Activated CD4-positive, alpha-beta memory T cell treated with anti-CD3 and anti-CD28 coated beads, Interleukin-2, amount 10 ng/mL, durations not matched to agents 7 days and 5 days (primary cell): ENCODE data around the gene PTOV1. TPM values are rescaled to one million over a fixed set of nuclear protein-coding genes. Genes with fewer than 3 reads are reported as not detected.

Experiments
- CTCF ChIA-PET: fragments of 350-600 bp; sonication (Branson Sonifier 250); formaldehyde crosslinking; loops from one replicate; lab custom pipeline; 2021; ENCODE audit warnings: antibody characterized with exemption, inconsistent platforms; lab: Charles Lee
- POLR2A ChIA-PET: fragments of 350-600 bp; sonication (Branson Sonifier 250); formaldehyde crosslinking; loops from one replicate; lab custom pipeline; 2021; ENCODE audit warnings: antibody characterized with exemption; lab: Charles Lee
- DNase-seq: peaks from one replicate; pipeline ENCODE4 v3.0.0-alpha.2; 2020
- H3K27ac Mint-ChIP-seq: one replicate; pipeline ENCODE4 v1.8.0; 2021; ENCODE audit warnings: mild to moderate bottlenecking, mixed read lengths
- H3K27me3 Mint-ChIP-seq: one replicate; pipeline ENCODE4 v1.8.0; 2021; ENCODE audit warnings: mixed read lengths
- H3K36me3 Mint-ChIP-seq: one replicate; pipeline ENCODE4 v1.8.0; 2021; ENCODE audit warnings: low read depth, mixed read lengths
- H3K4me1 Mint-ChIP-seq: one replicate; pipeline ENCODE4 v1.8.0; 2021; ENCODE audit warnings: mixed read lengths
- H3K4me3 Mint-ChIP-seq: one replicate; pipeline ENCODE4 v1.8.0; 2021; ENCODE audit warnings: mild to moderate bottlenecking, mixed read lengths
- H3K9me3 Mint-ChIP-seq: one replicate; pipeline ENCODE4 v1.8.0; 2021; ENCODE audit warnings: mixed read lengths
- total RNA-seq, 2 experiments: library from RNA; stranded (reverse); gene quantifications; one replicate each; pipeline ENCODE4 v1.2.3, GENCODE V29; 2021

The PTOV1 gene
- total RNA-seq, 2 experiments from 2014 or later = 69.3 to 71.7 TPM

DNA sequence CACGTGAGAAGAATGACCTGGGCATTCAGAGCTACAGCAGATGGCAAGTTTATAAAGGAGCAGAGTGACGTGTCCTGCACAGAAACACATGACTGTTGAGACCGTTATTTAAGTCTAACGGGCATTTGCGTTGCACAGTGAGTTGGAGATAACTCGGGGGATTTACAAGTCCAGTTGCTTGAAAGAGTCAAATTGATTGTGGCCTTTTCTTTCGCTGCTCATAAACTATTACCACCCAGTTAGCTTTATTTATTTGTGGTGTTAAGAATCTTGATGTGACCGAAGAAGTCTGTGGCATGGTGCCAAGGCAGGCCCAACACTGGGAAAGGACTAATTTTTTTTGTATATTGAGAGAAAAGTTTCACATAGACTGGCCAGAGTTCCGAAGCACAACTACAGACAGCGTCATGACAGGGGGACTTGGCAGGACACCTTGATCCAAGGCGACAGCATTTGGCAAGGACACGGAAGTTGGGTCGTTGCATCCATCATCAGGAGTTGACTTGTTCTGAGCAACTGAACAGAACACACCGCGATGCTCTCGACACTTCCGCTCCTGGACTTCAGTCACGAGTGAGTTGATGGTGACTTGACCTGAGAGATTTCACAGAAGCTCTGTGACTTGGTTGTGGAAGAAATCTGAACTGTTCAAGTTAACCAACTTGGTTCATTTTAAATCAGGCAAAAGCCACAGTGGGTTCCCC, 11.9 kb upstream of the PTOV1 start:
- no peak for DNase-seq
- Mint-ChIP-seq H3K4me1 (peaks cover 13% of the 10 kb centered on the region), H3K36me3 (peaks cover 40% of the 10 kb centered on the region), H3K4me3 (no peak overlapping the region), H3K27ac (no peak overlapping the region), H3K9me3 (no peaks in the 10 kb centered on the region), H3K27me3 (no peaks in the 10 kb centered on the region)
- POLR2A ChIA-PET = interaction anchor here (0.6 to 1.5 kb wide), 2 partner anchors 20 to 57 kb away, joined by 3 read pairs; no protein-coding TSS in a partner anchor
- CTCF ChIA-PET = interaction anchor here (0.6 kb wide), 1 partner anchor 100 kb away, joined by 3 read pairs; no protein-coding TSS in a partner anchor

DNA sequence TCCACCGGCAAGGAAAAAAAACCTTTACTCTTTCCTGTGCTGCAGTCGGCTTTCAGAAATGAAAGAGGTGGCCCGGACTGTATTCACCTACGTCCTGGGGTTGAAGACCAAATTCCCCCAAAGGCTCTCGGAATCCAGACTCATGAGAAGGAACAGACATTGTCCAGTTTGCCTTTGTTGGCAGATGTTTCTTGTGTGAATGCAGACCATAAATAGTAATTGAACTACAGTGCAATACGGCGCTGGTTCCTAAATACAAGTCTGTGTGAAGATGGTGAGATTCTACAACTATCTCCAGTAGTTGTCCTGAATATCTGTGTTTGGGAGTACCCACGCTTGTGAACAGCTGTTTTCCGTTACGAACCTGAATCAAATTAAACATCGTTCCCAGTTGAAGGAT, 11.2 kb upstream of the PTOV1 start:
- Mint-ChIP-seq H3K27me3 (no peaks in the 10 kb centered on the region), H3K9me3 (no peaks in the 10 kb centered on the region)
- CTCF ChIA-PET = no interaction called here

DNA sequence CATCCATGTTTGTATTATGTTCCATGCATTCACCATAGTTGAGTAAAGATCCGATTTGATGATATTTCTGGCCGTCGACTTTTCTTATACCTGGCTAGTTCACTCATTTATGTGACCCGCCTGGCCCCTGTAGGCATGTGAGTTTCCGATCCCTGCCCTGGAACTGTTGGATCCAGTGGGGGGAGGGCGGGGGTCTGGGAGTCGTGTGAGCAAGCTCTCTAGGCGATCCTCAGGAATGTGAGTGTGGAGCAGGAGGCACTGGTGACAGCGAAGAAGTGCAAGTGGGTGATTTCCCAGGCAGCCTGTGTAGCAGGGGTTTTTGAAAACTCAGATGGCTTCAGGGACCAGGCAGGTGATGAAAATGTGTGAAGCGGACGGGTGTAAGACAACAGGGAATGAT, 10.6 kb upstream of the PTOV1 start:
- Mint-ChIP-seq H3K27ac (no peak overlapping the region), H3K9me3 (no peaks in the 10 kb centered on the region), H3K27me3 (no peaks in the 10 kb centered on the region), H3K36me3 (peaks cover 32% of the 10 kb centered on the region), H3K4me3 (no peak overlapping the region), H3K4me1 (peaks cover 13% of the 10 kb centered on the region)
- ChIA-PET POLR2A (no interaction called here), CTCF (no interaction called here)
- no peak for DNase-seq

More for the DNA sequence above, 11.2 kb upstream of the PTOV1 start:
- H3K36me3 Mint-ChIP-seq = peaks cover 38% of the 10 kb centered on the region
- H3K4me1 Mint-ChIP-seq = peaks cover 13% of the 10 kb centered on the region
- H3K4me3 Mint-ChIP-seq = no peak overlapping the region
- POLR2A ChIA-PET = no interaction called here
- no peak for DNase-seq
- H3K27ac Mint-ChIP-seq = no peak overlapping the region

DNA sequence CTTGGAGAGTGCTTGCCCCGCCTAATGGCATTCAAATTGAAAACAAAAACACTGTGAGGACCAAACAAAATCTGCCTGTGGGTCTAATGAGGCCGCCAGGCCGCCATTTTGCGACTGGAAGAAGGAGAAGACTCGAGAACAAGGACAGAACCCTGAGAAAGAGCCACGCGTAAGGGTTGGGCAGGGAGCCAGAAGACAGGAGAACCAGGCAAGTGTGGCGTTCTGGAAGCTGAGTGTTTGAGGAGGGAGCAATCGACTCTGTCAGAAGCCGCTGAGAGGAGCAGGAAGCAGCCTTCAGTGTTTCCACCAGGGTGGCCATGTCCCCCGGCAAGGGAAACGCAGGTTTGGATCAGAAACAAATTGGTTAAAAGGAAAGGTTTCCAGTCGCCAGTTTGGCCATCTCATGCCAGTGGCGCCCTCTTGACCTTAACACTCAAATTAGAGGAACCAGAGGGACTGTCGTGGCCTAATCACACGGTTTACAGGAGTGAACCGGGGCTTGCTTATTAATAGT, 10.2 kb upstream of the PTOV1 start:
- Mint-ChIP-seq H3K27ac (no peak overlapping the region), H3K36me3 (peaks cover 31% of the 10 kb centered on the region), H3K4me1 (peaks cover 13% of the 10 kb centered on the region), H3K27me3 (no peaks in the 10 kb centered on the region), H3K9me3 (no peaks in the 10 kb centered on the region), H3K4me3 (no peak overlapping the region)
- no peak for DNase-seq
- ChIA-PET CTCF (no interaction called here), POLR2A (no interaction called here)

DNA sequence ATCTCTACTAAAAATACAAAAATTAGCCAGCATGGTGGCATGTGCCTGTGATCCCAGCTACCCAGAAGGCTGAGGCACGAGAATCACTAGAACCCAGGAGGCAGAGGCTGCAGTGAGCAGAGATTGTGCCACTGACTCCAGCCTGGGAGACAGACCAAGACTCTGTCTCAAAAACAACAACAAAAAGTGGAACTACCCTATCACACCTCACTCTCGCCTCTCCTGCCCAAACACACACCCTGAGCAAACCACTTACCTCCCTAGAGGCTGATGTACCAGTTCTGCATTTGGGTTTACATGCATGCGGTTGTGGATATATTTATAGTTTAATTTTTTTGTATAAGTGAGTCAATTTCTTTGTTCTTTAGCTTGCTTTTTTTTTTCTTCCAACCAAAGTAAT, 7.7 kb upstream of the PTOV1 start:
- ChIA-PET POLR2A (interaction anchor here (0.6 to 0.7 kb wide), 2 partner anchors 10 to 32 kb away, joined by 3 read pairs; no protein-coding TSS in a partner anchor), CTCF (no interaction called here)
- Mint-ChIP-seq H3K9me3 (no peaks in the 10 kb centered on the region), H3K4me1 (peaks cover 11% of the 10 kb centered on the region), H3K27ac (no peak overlapping the region), H3K27me3 (peaks cover 7% of the 10 kb centered on the region), H3K36me3 (peaks cover 19% of the 10 kb centered on the region), H3K4me3 (no peak overlapping the region)
- no peak for DNase-seq

DNA sequence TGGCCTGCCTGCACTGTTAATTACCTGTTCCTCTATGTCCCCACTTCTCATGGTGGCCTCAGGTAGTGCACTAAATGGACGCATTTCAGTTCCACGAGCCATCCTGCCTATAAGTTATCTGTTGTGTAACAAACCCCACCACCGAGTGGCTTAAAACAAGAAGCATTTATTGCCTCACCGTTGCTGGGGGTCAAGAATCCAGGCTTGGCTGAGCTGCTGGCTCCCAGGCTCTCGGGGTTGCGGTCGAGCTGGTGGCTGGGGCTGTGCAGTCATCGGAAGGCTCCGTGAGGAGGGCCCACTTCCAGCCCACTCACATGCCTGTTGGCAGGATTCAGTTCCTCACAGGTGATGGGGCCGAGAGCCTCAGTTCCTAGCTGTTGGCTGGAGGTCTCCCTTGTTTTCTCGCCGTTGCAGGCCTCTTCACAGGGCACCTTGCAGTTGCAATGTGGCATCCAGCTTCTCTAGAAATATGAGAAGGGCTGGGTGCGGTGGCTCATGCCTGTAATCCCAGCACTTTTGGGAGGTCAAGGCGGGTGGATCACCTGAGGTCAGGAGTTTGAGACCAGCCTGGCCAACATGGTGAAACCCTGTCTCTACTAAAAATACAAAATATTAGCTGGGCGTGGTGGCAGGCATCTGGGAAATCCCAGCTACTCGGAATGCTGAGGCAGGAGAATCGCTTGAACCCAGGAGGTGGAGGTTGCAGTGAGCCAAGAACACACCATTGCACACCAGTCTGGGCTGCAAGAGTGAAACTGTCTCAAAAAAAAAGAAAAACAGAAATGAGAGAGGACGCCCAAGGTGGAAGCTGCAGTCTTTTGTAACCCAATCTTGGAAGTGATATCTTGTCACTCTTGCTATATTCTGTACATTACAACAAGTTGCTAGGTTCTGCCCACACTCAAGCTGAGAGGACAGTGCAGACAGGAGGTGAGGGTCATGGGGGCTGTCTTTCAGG, 6.5 kb upstream of the PTOV1 start:
- peaks cover 9% of the 10 kb centered on the region for H3K27me3 Mint-ChIP-seq
- CTCF ChIA-PET = no interaction called here
- H3K4me1 Mint-ChIP-seq = peaks cover 17% of the 10 kb centered on the region
- H3K36me3 Mint-ChIP-seq = peaks cover 12% of the 10 kb centered on the region
- DNase-seq = no peak
- no peak overlapping the region for H3K27ac Mint-ChIP-seq
- POLR2A ChIA-PET = interaction anchor here (0.7 to 0.8 kb wide), 2 partner anchors 11 to 31 kb away, joined by 3 to 4 read pairs; partner anchors contain the start of gene FUZ
- no peak overlapping the region for H3K4me3 Mint-ChIP-seq
- peaks cover 2% of the 10 kb centered on the region for H3K9me3 Mint-ChIP-seq

DNA sequence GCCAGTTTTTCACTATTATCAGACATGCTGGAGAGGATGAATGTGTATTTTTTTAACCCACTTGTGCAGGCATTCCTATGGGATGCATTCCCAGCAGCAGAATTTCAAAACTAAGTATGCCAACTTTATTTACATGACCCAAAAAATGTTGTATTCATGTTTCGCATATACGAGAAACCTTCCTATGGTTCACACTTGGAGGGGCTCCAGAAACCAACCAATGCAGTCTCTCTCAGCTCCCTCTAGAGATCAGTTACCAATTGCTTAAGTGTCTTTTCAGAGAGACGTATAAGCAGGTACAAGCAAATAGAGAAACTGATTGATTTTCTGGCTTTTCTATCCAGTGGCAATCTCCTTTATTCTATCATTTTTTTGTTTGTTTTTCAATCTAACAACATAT, 5.5 kb upstream of the PTOV1 start:
- no peak for DNase-seq
- H3K9me3 Mint-ChIP-seq = peaks cover 5% of the 10 kb centered on the region
- peaks cover 14% of the 10 kb centered on the region for H3K36me3 Mint-ChIP-seq
- H3K27me3 Mint-ChIP-seq = peaks cover 9% of the 10 kb centered on the region
- H3K27ac Mint-ChIP-seq = no peak overlapping the region
- H3K4me1 Mint-ChIP-seq = peaks cover 25% of the 10 kb centered on the region
- ChIA-PET CTCF (no interaction called here), POLR2A (interaction anchor here (0.8 kb wide), 1 partner anchor 32 kb away, joined by 4 read pairs; the partner anchor contains the start of gene FUZ)
- no peak overlapping the region for H3K4me3 Mint-ChIP-seq

DNA sequence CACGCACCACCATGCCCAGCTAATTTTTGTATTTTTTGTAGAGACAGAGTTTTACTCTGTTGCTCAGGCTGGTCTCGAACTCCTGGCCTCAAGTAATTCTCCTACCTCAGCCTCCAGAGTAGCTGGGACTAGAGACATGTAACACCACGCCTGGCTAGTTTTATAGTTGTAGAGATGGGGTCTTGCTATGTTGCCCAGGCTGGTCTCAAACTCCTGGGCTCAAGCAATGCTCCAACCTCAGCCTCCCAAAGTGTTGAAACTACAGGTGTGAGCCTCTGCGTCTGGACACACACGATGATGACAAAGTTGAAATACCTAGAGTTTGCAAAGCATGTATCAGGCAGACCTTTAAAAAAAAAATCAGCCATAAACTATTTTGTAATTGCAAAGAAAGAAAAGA, 4.6 kb upstream of the PTOV1 start:
- Mint-ChIP-seq H3K27me3 (peaks cover 9% of the 10 kb centered on the region), H3K36me3 (peaks cover 10% of the 10 kb centered on the region), H3K9me3 (peaks cover 5% of the 10 kb centered on the region), H3K4me3 (no peak overlapping the region), H3K4me1 (peaks cover 25% of the 10 kb centered on the region), H3K27ac (no peak overlapping the region)
- no peak for DNase-seq
- ChIA-PET POLR2A (no interaction called here), CTCF (no interaction called here)

DNA sequence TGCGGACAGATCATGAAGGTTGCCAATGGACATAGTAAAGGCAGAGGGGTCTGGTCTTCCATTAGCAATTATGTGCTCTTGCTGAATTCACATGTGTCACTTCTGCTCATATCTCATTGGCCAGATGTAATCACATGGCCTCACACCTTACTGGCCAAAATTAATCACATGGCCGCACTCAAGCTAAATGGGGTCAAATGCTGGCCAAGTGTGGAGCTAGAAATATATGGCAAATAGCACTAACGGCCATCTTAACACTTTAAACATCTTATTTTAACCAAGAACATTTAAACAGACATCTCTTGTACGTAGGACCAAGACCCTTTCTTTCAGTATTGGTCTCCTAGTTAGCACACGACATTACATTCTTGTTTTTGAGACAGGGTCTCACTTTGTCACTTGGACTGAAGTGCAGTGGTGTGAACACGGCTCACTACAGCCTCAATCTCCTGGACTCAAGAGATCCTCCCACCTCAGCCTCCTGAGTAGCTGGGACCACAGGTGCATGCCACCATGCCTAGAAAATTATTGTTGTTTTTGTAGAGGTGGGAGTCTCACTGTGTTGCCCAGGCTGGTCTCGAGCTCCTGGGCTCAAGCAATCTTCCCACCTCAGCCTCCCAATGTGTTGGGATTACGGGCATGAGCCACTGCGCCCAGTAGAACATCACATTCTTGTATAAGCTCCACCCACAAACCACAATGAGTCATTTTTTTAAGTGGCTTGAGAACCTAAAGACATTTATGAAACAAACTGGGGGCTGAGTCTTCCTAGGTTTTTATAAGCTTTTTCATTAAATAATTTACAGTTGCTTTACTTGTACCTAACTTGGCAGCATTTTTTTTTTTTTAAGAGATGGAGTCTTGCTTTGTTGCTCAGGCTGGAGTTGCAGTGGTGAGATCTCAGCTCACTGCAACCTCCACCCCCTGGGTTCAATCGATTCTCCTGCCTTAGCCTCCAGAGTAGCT, 2.9 kb upstream of the PTOV1 start:
- H3K36me3 Mint-ChIP-seq = peaks cover 10% of the 10 kb centered on the region
- H3K27ac Mint-ChIP-seq = peak overlapping the region; percentile 1
- DNase-seq = peak; percentile 38
- CTCF ChIA-PET = interaction anchor here (0.6 to 1.6 kb wide), 7 partner anchors 10 to 872 kb away, joined by 3 to 4 read pairs (median 3); partner anchors contain the start of genes FUZ and MED25
- H3K27me3 Mint-ChIP-seq = peaks cover 18% of the 10 kb centered on the region
- H3K9me3 Mint-ChIP-seq = peaks cover 5% of the 10 kb centered on the region
- POLR2A ChIA-PET = interaction anchor here (0.7 to 1.9 kb wide), 6 partner anchors 21 to 537 kb away, joined by 3 to 5 read pairs (median 3); partner anchors contain the start of genes AKT1S1, AP2A1, ATF5 and NUP62
- peaks cover 38% of the 10 kb centered on the region for H3K4me1 Mint-ChIP-seq
- no peak overlapping the region for H3K4me3 Mint-ChIP-seq

DNA sequence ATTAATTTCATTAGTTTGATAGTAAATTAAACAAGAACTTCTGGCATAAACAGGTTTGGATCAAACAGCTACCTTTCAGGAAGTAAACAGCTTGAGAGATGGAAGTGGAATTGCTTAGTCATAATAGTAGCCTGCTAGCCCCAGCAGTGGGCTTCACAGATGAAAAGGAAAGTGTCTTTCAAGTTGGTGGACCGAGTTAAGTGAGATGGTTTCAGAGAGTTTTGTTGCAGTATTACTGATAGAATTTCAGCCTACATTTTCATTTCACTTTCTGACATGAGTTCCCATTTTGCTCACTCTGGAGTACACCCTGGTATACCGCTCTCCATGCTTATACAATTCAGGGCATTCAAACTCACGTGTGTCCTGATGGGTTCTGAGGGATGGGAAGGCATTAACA, 2.0 kb upstream of the PTOV1 start:
- Mint-ChIP-seq H3K27ac (peak overlapping the region; percentile 37), H3K36me3 (peaks cover 10% of the 10 kb centered on the region), H3K4me1 (peaks cover 41% of the 10 kb centered on the region), H3K4me3 (peak overlapping the region; percentile 54), H3K9me3 (peaks cover 5% of the 10 kb centered on the region), H3K27me3 (peaks cover 18% of the 10 kb centered on the region)
- no peak for DNase-seq
- CTCF ChIA-PET = interaction anchor here (0.9 to 1.6 kb wide), 3 partner anchors 16 to 168 kb away, joined by 3 to 4 read pairs (median 4); partner anchors contain the start of gene MED25
- POLR2A ChIA-PET = interaction anchor here (0.9 to 1.9 kb wide), 3 partner anchors 20 to 80 kb away, joined by 3 to 4 read pairs (median 3); partner anchors contain the start of genes AKT1S1, ATF5 and NUP62

DNA sequence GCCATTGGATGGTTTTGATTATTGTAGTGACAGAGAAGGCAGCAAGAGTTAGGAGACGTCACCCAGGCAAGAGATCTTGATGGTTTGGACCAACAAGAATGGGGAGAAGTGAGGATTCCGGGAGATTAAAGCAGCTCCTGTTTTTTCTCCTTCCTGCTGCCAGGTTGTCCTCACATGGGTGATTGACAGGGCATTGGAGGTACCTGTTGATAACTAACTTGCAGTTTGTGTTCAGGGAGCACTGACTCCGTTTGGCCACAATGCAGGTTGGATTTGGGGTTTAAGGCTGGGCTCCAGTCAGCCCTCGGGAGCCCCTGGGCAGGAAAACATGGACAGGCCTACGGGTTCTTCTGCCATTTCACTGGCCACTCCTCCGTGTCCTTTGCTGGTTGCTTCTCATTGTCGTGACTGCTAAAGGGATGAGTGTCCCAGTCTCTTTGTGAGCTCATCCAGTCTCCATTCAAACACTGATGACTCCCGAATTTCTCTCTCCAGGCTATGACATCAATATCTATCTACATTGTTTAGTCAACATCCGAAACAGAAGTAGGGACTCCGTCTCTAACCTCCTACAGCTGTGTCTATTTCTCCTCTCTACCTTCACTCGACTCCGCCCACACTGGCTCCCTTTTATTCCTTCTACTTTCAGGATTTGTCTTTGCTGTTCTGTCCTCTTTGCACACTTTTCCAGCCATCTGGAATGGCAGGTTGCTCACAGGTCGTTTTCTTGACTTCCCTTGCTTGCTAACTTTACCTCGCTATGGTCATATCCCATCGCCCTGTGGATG, 1.3 kb upstream of the PTOV1 start:
- no peak for DNase-seq
- H3K9me3 Mint-ChIP-seq = peaks cover 5% of the 10 kb centered on the region
- peaks cover 41% of the 10 kb centered on the region for H3K4me1 Mint-ChIP-seq
- peaks cover 18% of the 10 kb centered on the region for H3K27me3 Mint-ChIP-seq
- ChIA-PET POLR2A (interaction anchor here (0.9 to 2.3 kb wide), 7 partner anchors 19 to 131 kb away, joined by 3 to 48 read pairs (median 10); partner anchors contain the start of genes AKT1S1, ATF5, FUZ and MED25), CTCF (interaction anchor here (1.1 to 1.6 kb wide), 3 partner anchors 16 to 132 kb away, joined by 3 to 6 read pairs (median 5); no protein-coding TSS in a partner anchor)
- H3K27ac Mint-ChIP-seq = peak overlapping the region; percentile 95
- H3K4me3 Mint-ChIP-seq = peak overlapping the region; percentile 86
- H3K36me3 Mint-ChIP-seq = peaks cover 10% of the 10 kb centered on the region
